Cardiac fibroblast (primary cell): ENCODE measurements around the gene KIF15.

Experiments
- DNase-seq, 2 donors: peaks; one replicate each; pipeline versions ENCODE4 v3.0.0 to v3.0.0-alpha.2; 2010; ENCODE audit warnings: low read depth in 2 of 2
- H3K4me3 ChIP-seq, 2 donors: replicated peaks in 1 of 2; 1 replicate in 1 of 2; 2 replicates in 1 of 2; pipeline ENCODE4 v1.5.1; 2011; ENCODE audit warnings: low read depth in 2 of 2, low read length in 2 of 2, mild to moderate bottlenecking in 2 of 2, moderate library complexity in 1 of 2
- CTCF ChIP-seq: IDR thresholded peaks from one replicate; pipeline ENCODE4 v1.5.1; 2011; ENCODE audit warnings: low read depth, mild to moderate bottlenecking, low read length, inconsistent platforms

The KIF15 gene

GRCh38 chr3:44890258-44890657 is 128.7 kb downstream of the KIF15 start:
- no peak for TF ChIP-seq CTCF
- DNase-seq = no peak

GRCh38 chr3:44890852-44891251 is 129.3 kb downstream of the KIF15 start:
- no peak for TF ChIP-seq CTCF
- H3K4me3 ChIP-seq = no peak overlapping the region
- no peak for DNase-seq

More at GRCh38 chr3:44890258-44890657, 128.7 kb downstream of the KIF15 start:
- no peak overlapping the region for H3K4me3 ChIP-seq

- DNase-seq = peak; percentile 31 to 81
- TF ChIP-seq CTCF = no peak
- no peak overlapping the region for H3K4me3 ChIP-seq
Observed at GRCh38 chr3:44892689-44893088, 131.1 kb downstream of the KIF15 start.

GRCh38 chr3:44893097-44893496 is 131.5 kb downstream of the KIF15 start:
- peak; percentile 56 to 92 for DNase-seq
- H3K4me3 ChIP-seq = no peak overlapping the region
- no peak for TF ChIP-seq CTCF

GRCh38 chr3:44894485-44894884 is 132.9 kb downstream of the KIF15 start:
- no peak for TF ChIP-seq CTCF
- H3K4me3 ChIP-seq = no peak overlapping the region

GRCh38 chr3:44896440-44896839 is 134.8 kb downstream of the KIF15 start:
- DNase-seq = no peak
- H3K4me3 ChIP-seq = no peak overlapping the region
- TF ChIP-seq CTCF = no peak

More at GRCh38 chr3:44894485-44894884, 132.9 kb downstream of the KIF15 start:
- peak; percentile 30 for DNase-seq

GRCh38 chr3:44899683-44900367 is 138.2 kb downstream of the KIF15 start:
- DNase-seq = no peak
- TF ChIP-seq CTCF = no peak
- H3K4me3 ChIP-seq = no peak overlapping the region
